GM19043 (cell line): Measurements from ENCODE around the gene BOLA3.
"Not testable (repeated sequence)": the region's sequence is repeated elsewhere in the genome, so short reads cannot be mapped to it uniquely, and the experiment has no call there.

Experiments
- ATAC-seq: cut with Tn5 transposase; IDR thresholded peaks from one replicate; pipeline ENCODE4 v1.9.1; 2021; ENCODE audit warnings: low read depth; ENCODE audit not compliant: unreplicated experiment

Gene BOLA3

GRCh38 chr2:74149570-74150319 lies 2.0 kb upstream of the BOLA3 start:
- ATAC-seq: no peak

GRCh38 chr2:74149247-74149525 lies 1.5 kb upstream of the BOLA3 start:
- ATAC-seq: no peak

- no peak for ATAC-seq
These were observed 940 bp upstream of the BOLA3 start for GRCh38 chr2:74148457-74149246.

- peak; percentile 22 for ATAC-seq
These were observed 584 bp downstream of the BOLA3 start for GRCh38 chr2:74146929-74147726.

DNA sequence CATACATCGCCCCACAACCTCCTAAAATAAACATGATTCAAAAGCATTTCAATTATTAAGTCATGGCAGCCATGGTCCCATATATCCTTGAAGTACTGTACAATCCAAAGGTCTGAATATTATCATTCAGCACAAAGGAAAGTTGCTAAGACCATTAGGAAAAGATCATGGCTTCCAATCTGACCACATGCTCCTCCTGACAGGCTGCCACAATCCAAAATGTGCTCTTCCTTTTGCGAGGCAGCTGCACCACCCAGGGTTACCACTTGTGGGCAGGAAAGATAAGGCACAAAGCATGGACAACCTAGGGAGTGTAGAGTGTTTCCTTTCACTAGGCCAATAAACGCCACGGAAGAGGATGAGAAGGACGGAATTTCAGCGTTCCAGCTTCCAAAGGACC lies 5.4 kb downstream of the BOLA3 start:
- ATAC-seq: no peak

DNA sequence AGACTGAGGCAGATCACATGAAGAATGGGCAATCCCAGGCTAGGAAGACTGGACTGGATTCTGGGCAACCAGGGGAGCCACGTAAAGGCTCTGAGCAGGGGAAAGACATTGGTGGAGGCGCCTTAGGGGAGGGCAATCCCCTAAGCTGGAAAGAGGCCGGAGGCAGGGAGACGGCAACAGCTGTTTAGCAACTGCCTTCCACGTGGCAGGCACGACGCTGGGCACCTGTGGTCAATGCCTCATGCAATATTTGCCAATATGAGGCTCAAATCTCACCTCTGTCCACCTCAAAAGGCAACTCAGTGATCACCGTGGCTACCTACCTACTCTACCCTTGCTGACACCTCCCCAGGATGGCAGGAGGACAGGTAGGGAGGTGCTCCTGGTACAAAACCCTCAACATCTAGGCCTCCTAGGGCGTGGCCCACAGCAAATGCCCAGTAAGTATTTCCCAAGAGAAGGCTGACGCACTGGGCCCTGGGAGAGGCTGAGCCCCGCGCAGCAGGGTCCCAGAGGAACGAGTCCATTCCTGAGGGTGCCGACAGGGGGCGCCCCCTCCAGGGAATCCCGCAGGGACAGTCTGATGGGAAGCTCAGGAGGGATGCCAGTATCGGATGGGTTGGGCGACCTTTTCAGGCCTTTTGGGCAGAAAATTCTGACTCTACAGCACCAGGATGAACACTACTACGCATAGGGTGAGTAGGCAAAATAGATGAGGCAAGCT lies 8.9 kb downstream of the BOLA3 start:
- ATAC-seq: no peak

- no peak for ATAC-seq
These were observed 9.8 kb downstream of the BOLA3 start for GRCh38 chr2:74137651-74138599.

DNA sequence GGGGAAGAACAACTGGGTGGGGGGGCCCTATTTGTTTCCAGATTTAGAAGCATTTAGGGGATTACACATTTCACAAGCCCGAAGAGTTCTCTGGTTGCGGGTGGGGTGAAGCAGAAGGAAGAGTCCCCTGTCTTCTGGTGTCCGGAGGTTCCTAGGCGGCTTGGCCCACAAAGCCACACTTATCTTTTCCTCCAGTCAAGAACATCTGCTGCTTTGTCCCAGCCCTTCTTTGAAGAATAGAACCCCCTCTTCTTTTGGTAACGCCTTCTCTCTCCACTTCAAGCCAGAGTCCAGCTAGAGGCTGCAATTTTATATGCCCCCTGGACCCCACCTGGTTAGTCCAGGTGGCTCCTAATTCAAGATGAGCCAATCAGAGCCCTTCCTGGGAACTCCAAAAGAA lies 15.8 kb downstream of the BOLA3 start:
- ATAC-seq: no peak

DNA sequence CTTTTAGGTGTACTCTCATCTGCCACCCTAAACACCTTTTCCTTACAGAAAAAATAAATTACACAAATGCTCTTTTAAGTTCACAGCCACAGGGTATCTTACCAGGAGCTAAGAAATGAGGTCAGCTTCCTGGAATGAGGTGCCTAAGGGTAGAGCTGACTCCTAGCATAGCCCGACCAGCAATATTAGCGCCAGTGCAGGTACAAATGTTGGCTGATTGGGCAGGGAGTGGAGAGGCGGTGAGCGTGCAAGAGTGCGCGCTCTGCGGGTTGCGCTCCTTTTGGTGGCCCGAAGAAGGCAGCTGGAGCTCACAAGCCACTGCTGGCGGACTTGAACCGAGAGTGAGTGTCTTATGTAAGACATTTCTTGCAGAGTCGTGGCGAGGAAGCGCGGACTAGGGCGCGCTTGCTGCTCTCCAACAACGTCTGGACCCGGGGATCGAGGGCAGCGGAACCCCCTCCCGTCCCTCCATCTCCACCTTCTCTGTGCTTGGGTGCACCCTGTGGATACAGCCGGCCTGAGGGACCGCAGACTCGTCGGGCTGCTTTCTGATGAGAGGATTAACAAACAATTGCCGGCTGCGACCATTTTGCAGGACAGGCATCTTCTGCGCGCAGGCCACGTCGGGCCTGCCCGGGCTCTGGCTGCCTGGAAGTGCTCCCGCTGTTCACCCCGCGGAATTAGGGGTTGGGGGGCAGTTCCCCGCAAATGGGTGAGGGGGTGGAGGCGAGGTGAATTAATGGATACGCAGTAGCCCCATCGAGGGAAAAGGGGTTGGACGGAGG lies 17.3 kb downstream of the BOLA3 start:
- no peak for ATAC-seq

GRCh38 chr2:74128206-74128605 lies 19.5 kb downstream of the BOLA3 start:
- no peak for ATAC-seq

- ATAC-seq: not testable (repeated sequence)
These were observed 23.8 kb downstream of the BOLA3 start for GRCh38 chr2:74123955-74124354.

DNA sequence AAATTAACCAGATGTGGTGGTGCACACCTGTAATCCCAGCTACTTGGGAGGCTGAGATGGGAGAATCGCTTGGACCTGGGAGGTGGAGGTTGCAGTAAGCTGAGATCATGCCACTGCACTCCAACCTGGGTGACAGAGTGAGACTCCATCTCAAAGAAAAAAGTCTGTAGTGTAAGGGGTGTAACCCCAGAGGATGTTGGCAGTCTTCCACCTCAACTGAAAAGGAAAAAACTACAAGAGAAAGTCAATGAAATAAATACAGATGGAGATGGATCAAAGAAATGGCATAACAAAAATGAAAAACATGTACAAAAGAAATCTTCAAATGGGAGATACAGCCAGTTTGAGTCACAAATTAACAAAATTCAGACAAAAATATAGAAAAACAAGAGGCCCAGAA lies 25.9 kb downstream of the BOLA3 start:
- not testable (repeated sequence) for ATAC-seq

DNA sequence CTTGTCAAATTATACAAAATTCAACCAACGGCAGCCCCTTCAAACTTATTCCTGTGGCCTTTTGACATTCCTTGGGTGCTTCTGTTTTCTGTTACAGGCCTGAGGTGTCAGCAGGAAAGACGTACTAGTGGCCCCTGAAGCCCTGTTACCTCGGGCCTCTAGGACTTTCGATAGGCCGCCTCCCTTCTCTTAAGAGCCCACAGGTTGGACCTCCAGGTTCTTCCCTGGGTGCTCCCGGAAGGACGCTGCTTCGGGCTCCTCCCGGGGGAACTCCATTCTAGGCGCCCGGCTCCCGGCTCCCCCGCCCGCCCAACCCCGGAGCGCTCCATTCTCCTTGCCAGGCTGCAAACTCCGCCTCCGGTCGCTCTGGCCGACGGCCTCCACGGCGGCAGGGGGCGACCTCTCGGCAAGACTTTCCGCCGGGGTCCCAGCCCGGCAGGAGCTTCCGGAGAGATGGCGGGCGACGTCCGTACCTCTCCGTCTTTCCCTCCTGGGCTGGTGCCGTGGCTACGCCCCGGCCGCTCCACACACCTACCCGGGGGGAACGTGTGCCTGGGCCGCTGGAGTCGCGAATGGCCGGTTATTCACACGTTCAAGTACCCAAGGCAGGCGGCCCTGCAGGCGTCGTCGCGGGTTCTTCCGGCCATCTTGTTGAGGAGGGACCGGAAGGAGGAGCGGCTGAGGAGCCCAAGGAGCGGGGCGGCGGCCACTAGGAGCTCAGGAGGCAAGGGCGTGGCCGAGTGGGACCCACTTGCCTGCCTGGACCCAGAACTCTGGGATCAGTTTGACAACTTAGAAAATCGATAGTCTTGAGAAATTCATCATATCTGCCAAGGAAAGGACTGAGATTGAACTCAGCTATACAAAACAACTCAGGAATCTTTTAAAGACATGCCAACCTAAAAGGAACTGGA lies 27.5 kb downstream of the BOLA3 start:
- ATAC-seq: peak; percentile 90

GRCh38 chr2:74119339-74119738 lies 28.4 kb downstream of the BOLA3 start:
- ATAC-seq: no peak

DNA sequence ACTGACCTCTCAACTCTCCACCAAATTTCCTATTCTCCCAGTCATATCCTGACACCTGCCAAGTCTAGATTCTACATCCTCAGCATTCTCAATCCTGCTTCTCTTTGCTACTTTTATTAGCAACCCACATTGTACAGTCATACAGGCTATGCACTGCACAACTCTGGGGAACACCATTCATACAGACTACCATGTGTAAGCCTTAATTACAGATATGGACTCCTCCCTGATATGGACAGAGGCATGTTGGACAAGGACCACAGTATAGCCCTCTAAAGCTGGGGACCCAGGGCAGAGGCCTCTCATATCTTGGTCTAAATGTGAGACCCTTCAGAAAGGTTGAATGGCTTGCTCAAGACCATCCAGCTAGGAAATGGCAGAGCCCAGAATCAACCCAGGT lies 36.3 kb downstream of the BOLA3 start:
- ATAC-seq: no peak

DNA sequence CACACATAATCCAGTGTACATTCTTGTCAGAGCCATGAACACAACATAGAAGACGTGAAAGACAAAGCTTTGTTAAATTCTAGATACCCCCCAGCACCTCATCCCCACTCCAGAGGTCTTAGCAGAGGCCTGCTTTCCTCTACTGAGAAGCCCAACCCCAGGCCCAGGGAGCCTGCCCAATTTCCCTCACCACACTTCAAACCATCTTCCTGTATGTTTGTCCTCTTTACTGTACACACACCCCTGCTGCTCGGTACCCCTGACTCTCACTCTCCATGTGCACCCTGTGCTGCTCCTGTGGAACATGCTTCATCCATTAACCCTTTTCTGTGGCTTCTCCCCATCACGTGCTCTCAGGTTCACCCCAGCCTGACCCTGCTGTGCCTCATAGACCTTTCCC lies 37.2 kb downstream of the BOLA3 start:
- ATAC-seq: no peak

DNA sequence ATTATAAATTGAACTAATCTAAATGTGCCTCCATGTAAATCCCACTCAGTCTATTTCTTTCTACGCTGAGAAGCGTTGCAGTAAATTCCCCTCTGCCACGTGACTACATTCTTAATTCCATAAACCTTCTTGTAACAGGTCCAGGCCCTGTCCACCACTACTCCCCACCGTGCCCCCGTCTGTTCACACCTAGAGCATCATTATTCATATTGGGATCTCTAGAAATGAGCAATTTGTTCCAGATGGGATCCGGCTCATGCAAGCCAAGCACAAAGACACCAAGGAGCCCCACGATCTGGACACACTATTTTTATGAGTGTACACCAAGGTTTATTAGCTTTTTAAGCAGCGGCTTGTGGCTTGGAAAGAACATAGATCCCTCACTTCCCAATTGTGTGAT lies 38.2 kb downstream of the BOLA3 start:
- no peak for ATAC-seq

- ATAC-seq: no peak
These were observed 40.6 kb downstream of the BOLA3 start for GRCh38 chr2:74107071-74107470.
